ENCODE results near the gene CHRM4. TPM values are rescaled to one million over a fixed set of nuclear protein-coding genes. Genes with fewer than 3 reads are reported as not detected.

CHRM4 gene
- 0.08 TPM for polyA plus RNA-seq (2013, experiment 1 of 2)
- polyA plus RNA-seq (2013, experiment 2 of 2) = 0.07 TPM

DNA sequence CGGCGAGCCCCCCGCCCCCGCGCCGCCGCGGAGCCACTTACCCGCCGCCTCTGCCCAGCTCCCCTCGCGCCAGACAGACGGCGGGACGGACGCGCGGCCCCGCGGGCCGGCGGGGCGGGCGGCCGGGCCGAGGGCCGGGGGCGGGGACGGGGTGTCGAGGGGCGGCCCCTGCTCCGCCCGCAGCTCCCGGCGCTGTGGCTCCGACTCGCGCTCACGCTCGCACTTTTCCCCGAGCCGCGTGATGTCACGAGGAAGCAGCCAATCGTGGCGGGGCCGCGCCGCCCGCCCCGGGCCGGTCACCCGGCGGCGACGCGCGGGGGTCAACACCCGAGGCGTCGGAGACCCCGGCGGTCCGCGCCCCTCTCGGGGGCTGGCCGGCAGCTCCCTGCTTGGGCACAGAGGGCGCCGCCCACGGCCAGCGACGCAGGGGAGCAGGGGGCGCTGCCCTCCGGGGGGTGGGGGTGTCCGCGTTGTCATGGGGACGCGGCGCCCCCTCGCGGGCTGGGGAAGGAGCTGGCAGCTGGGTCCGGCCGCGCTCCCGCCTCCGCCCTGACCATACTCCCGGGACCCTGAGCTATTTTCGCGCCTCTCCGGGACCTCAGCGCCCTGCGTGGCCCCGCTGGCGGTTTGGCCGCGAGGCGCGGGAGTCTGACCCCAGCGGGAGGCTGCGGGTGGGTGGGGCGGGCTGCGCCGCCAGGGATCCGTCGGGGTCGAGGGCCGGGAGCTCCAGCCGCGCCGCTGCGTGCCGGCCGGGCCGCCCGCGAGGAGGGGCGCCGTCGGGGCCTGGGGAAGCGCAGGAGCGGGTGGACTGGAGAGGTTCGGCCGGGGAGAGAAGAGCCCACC is at the start of gene CHRM4:
CHRM4 (minus strand) TSS at position 199 of the 843 bp plus-strand sequence. CDS start 5,219 bp downstream, outside the sequence.
- Histone ChIP-seq H3K9me3 (ENCODE audit: control insufficient read depth, low read length) (no peaks in the 10 kb centered on the region), H2BK12ac (ENCODE audit: low read length in 2 of 2) (no peak within 1 kb of the TSS), H3K23ac (ENCODE audit: low read length in 2 of 2) (no peak within 1 kb of the TSS), H4K8ac (ENCODE audit: low read length) (no peak within 1 kb of the TSS), H3K27ac (ENCODE audit: low read length, poor library complexity, severe bottlenecking) (no peak within 1 kb of the TSS), H3K14ac (ENCODE audit: low read length in 2 of 2) (no peak within 1 kb of the TSS), H3K27me3 (ENCODE audit: control insufficient read depth in 1 of 2, insufficient read depth in 1 of 2, low read length in 2 of 2) (peaks cover 45 to 49% of the 10 kb centered on the region in 2 experiments), H3K18ac (ENCODE audit: low read depth in 1 of 2, low read length in 2 of 2) (no peak within 1 kb of the TSS), H3K4me2 (ENCODE audit: low read length, poor library complexity, severe bottlenecking) (peak within 1 kb of the TSS; percentile 96), H3K4me1 (ENCODE audit: control insufficient read depth, insufficient read depth, low read depth, low read length) (peaks cover 42% of the 10 kb centered on the region), H2AFZ (ENCODE audit: low read depth, low read length) (no peak within 1 kb of the TSS), H2BK5ac (ENCODE audit: low read depth, low read length, poor library complexity, severe bottlenecking) (no peak within 1 kb of the TSS), H2BK15ac (ENCODE audit: low read depth, poor library complexity, severe bottlenecking) (no peak within 1 kb of the TSS), H3K79me1 (replicated peaks; ENCODE audit: low read length, poor library complexity, severe bottlenecking) (no peaks in the 10 kb centered on the region), H3K36me3 (ENCODE audit: control insufficient read depth in 1 of 2, insufficient read depth in 2 of 2, low read depth in 1 of 2, low read length in 2 of 2) (peaks cover 10 to 11% of the 10 kb centered on the region in 2 experiments), H4K91ac (ENCODE audit: low read length) (no peak within 1 kb of the TSS), H2BK120ac (ENCODE audit: low read depth, low read length) (no peak within 1 kb of the TSS), H3K4me3 (ENCODE audit: insufficient read depth in 1 of 2, low read depth in 1 of 2, low read length in 2 of 2) (peak within 1 kb of the TSS; percentile 53 to 67), H3K4ac (ENCODE audit: low read depth in 1 of 2, low read length in 2 of 2) (no peak within 1 kb of the TSS), H3K9ac (ENCODE audit: low read length) (no peak within 1 kb of the TSS), H2AK5ac (ENCODE audit: low read length, severe bottlenecking) (no peak within 1 kb of the TSS)
- DNase-seq = peak; percentile 69
- 1% methylated on average over 56 of the region's 123 CpGs for WGBS

DNA sequence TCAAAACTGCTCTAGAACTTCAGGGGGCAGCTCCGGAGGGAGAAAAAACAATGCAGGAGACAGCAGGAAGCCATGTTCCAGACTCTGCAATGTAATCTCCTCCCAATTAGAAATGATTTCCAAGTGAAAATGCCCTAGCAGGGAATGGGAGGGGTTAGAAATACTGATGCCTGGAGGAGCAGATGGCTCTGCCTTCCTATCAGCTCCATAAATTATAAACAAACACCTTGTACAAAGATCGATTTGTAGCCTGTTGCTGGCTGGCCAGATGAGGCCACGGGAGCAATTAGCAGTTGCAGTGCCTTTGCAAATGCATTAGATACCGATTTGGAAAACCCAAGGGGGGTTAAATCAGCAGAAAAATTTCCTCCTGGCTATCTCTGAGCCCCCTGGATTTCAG is 46.6 kb upstream of the CHRM4 start:
- Histone ChIP-seq H3K79me1 (replicated peaks; ENCODE audit: low read length, poor library complexity, severe bottlenecking) (peaks cover 15% of the 10 kb centered on the region), H2BK120ac (ENCODE audit: low read depth, low read length) (no peak overlapping the region), H3K4me3 (ENCODE audit: insufficient read depth in 1 of 2, low read depth in 1 of 2, low read length in 2 of 2) (no peak overlapping the region), H3K9ac (ENCODE audit: low read length) (no peak overlapping the region), H3K27ac (ENCODE audit: low read length, poor library complexity, severe bottlenecking) (no peak overlapping the region), H3K27me3 (ENCODE audit: control insufficient read depth in 1 of 2, insufficient read depth in 1 of 2, low read length in 2 of 2) (no peaks in the 10 kb centered on the region), H2BK5ac (ENCODE audit: low read depth, low read length, poor library complexity, severe bottlenecking) (no peak overlapping the region), H2AFZ (ENCODE audit: low read depth, low read length) (no peak overlapping the region), H3K4me2 (ENCODE audit: low read length, poor library complexity, severe bottlenecking) (no peak overlapping the region), H2BK15ac (ENCODE audit: low read depth, poor library complexity, severe bottlenecking) (no peak overlapping the region), H4K91ac (ENCODE audit: low read length) (no peak overlapping the region), H2AK5ac (ENCODE audit: low read length, severe bottlenecking) (no peak overlapping the region), H3K18ac (ENCODE audit: low read depth in 1 of 2, low read length in 2 of 2) (no peak overlapping the region), H3K4me1 (ENCODE audit: control insufficient read depth, insufficient read depth, low read depth, low read length) (no peaks in the 10 kb centered on the region), H3K23ac (ENCODE audit: low read length in 2 of 2) (no peak overlapping the region), H4K8ac (ENCODE audit: low read length) (no peak overlapping the region), H3K4ac (ENCODE audit: low read depth in 1 of 2, low read length in 2 of 2) (no peak overlapping the region), H2BK12ac (ENCODE audit: low read length in 2 of 2) (no peak overlapping the region), H3K9me3 (ENCODE audit: control insufficient read depth, low read length) (no peaks in the 10 kb centered on the region), H3K14ac (ENCODE audit: low read length in 2 of 2) (no peak overlapping the region), H3K36me3 (ENCODE audit: control insufficient read depth in 1 of 2, insufficient read depth in 2 of 2, low read depth in 1 of 2, low read length in 2 of 2) (peaks cover 28 to 46% of the 10 kb centered on the region in 2 experiments)
- WGBS = 70% methylated on average over 4 of the region's 4 CpGs
- no peak for DNase-seq

DNA sequence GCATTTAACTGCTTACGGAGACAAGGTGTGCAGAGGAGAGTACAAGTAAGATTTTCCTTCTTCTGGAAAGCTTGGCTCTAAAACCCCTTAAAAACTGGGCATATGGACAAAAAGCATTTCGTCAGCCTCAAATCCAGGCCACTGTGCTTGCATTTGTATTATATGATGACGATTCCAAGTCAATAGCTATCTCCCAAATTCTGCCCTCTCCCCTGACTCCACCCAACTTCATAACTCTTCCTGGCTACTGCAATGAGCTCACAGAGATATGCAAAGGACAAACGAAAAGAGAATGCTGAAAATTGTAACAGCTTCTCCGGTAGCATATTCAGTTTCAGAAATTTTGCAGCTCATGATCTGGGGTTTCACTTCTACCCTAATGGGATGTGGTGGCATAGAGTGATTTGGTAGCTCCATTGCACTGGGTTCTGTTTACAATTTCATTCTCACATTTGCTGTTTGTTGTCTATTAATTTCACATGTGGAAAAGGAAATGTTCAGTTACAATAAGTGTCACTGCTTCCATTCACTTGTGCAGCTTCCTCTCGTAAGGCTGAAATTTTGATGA is 45.6 kb upstream of the CHRM4 start:
- H3K79me1 ChIP-seq (replicated peaks; ENCODE audit: low read length, poor library complexity, severe bottlenecking) = peaks cover 15% of the 10 kb centered on the region
- H3K4ac ChIP-seq (ENCODE audit: low read depth in 1 of 2, low read length in 2 of 2) = no peak overlapping the region
- no peak overlapping the region for H2AFZ ChIP-seq (ENCODE audit: low read depth, low read length)
- no peaks in the 10 kb centered on the region for H3K27me3 ChIP-seq (ENCODE audit: control insufficient read depth in 1 of 2, insufficient read depth in 1 of 2, low read length in 2 of 2)
- no peak overlapping the region for H4K91ac ChIP-seq (ENCODE audit: low read length)
- H3K14ac ChIP-seq (ENCODE audit: low read length in 2 of 2) = no peak overlapping the region
- H2BK12ac ChIP-seq (ENCODE audit: low read length in 2 of 2) = no peak overlapping the region
- WGBS = 95% methylated on average over 5 of the region's 6 CpGs
- no peaks in the 10 kb centered on the region for H3K4me1 ChIP-seq (ENCODE audit: control insufficient read depth, insufficient read depth, low read depth, low read length)
- H2BK120ac ChIP-seq (ENCODE audit: low read depth, low read length) = no peak overlapping the region
- no peak overlapping the region for H2BK5ac ChIP-seq (ENCODE audit: low read depth, low read length, poor library complexity, severe bottlenecking)
- no peak overlapping the region for H3K4me2 ChIP-seq (ENCODE audit: low read length, poor library complexity, severe bottlenecking)
- H3K18ac ChIP-seq (ENCODE audit: low read depth in 1 of 2, low read length in 2 of 2) = no peak overlapping the region
- H3K23ac ChIP-seq (ENCODE audit: low read length in 2 of 2) = no peak overlapping the region
- no peak overlapping the region for H2AK5ac ChIP-seq (ENCODE audit: low read length, severe bottlenecking)
- H3K4me3 ChIP-seq (ENCODE audit: insufficient read depth in 1 of 2, low read depth in 1 of 2, low read length in 2 of 2) = no peak overlapping the region
- H4K8ac ChIP-seq (ENCODE audit: low read length) = no peak overlapping the region
- H2BK15ac ChIP-seq (ENCODE audit: low read depth, poor library complexity, severe bottlenecking) = no peak overlapping the region
- H3K27ac ChIP-seq (ENCODE audit: low read length, poor library complexity, severe bottlenecking) = no peak overlapping the region
- H3K9me3 ChIP-seq (ENCODE audit: control insufficient read depth, low read length) = no peaks in the 10 kb centered on the region
- H3K9ac ChIP-seq (ENCODE audit: low read length) = no peak overlapping the region
- peaks cover 26 to 46% of the 10 kb centered on the region in 2 experiments for H3K36me3 ChIP-seq (ENCODE audit: control insufficient read depth in 1 of 2, insufficient read depth in 2 of 2, low read depth in 1 of 2, low read length in 2 of 2)
- no peak for DNase-seq

DNA sequence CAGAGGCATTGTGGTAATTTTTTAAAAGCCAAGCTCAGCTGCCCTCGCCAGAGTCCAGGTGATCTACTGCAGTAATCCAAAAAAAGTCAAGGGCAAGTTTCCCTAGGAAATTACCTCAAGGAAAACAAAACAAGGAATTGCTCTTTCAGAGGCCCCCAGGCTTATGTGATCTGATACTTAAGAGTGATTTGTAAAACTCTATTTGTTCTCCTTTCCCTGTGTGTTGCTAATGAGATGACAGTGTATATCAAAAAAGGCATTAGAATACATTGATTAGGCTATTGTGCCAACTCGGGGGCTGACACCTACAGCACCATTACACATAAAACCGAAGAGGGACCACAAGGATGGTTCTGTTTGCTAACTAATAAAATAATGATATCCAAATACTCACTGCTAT is 44.5 kb upstream of the CHRM4 start:
- Histone ChIP-seq H2AFZ (ENCODE audit: low read depth, low read length) (no peak overlapping the region), H3K23ac (ENCODE audit: low read length in 2 of 2) (no peak overlapping the region), H2AK5ac (ENCODE audit: low read length, severe bottlenecking) (no peak overlapping the region), H3K18ac (ENCODE audit: low read depth in 1 of 2, low read length in 2 of 2) (no peak overlapping the region), H2BK15ac (ENCODE audit: low read depth, poor library complexity, severe bottlenecking) (no peak overlapping the region), H3K4ac (ENCODE audit: low read depth in 1 of 2, low read length in 2 of 2) (no peak overlapping the region), H4K8ac (ENCODE audit: low read length) (no peak overlapping the region), H3K9ac (ENCODE audit: low read length) (no peak overlapping the region), H3K27ac (ENCODE audit: low read length, poor library complexity, severe bottlenecking) (no peak overlapping the region), H3K27me3 (ENCODE audit: control insufficient read depth in 1 of 2, insufficient read depth in 1 of 2, low read length in 2 of 2) (no peaks in the 10 kb centered on the region), H3K4me3 (ENCODE audit: insufficient read depth in 1 of 2, low read depth in 1 of 2, low read length in 2 of 2) (no peak overlapping the region), H3K4me1 (ENCODE audit: control insufficient read depth, insufficient read depth, low read depth, low read length) (no peaks in the 10 kb centered on the region), H3K14ac (ENCODE audit: low read length in 2 of 2) (no peak overlapping the region), H3K36me3 (ENCODE audit: control insufficient read depth in 1 of 2, insufficient read depth in 2 of 2, low read depth in 1 of 2, low read length in 2 of 2) (peaks cover 23 to 47% of the 10 kb centered on the region in 2 experiments), H3K4me2 (ENCODE audit: low read length, poor library complexity, severe bottlenecking) (no peak overlapping the region), H4K91ac (ENCODE audit: low read length) (no peak overlapping the region), H3K79me1 (replicated peaks; ENCODE audit: low read length, poor library complexity, severe bottlenecking) (peaks cover 15% of the 10 kb centered on the region), H3K9me3 (ENCODE audit: control insufficient read depth, low read length) (no peaks in the 10 kb centered on the region), H2BK5ac (ENCODE audit: low read depth, low read length, poor library complexity, severe bottlenecking) (no peak overlapping the region), H2BK12ac (ENCODE audit: low read length in 2 of 2) (no peak overlapping the region), H2BK120ac (ENCODE audit: low read depth, low read length) (no peak overlapping the region)
- DNase-seq = no peak
- 75% methylated on average over 1 of the region's 3 CpGs for WGBS

All from mesenchymal stem cell (in vitro differentiated cells and primary cell).